K562 (cell line): ENCODE data around the gene RFNG. TPM values are rescaled to one million over a fixed set of nuclear protein-coding genes. Genes with fewer than 3 reads are reported as not detected.
A peak's percentile ranks its signal among the peaks of the same experiment; 100 is the strongest.

Source experiments
- ATAC-seq: fragments of 200-7000 bp; cut with Tn5 transposase; 3 replicates; pipeline ENCODE4 v1.9.1; 2020; ENCODE audit warnings: moderate library complexity
- BruUV-seq: library from RNA; stranded (reverse); fragments of 400-500 nt; replicated peaks from 2 replicates; lab custom pipeline; 2021; lab: Mats Ljungman, UMichigan
- CTCF ChIA-PET: fragments of 300-600 bp; formaldehyde crosslinking; extraction: SDS; loops from one replicate; lab custom pipeline; 2021; ENCODE audit warnings: low intra/inter-chr PET ratio; lab: Yijun Ruan, JAX
- POLR2A ChIA-PET: fragments of 300-600, 350-650 bp; sonication (Branson Sonifier 250); formaldehyde crosslinking; extraction: SDS; loops from one replicate; lab custom pipeline; 2021; ENCODE audit warnings: antibody characterized with exemption, inconsistent platforms; lab: Yijun Ruan, JAX
- DNase-seq, 4 experiments: peaks; one replicate each; pipeline versions ENCODE4 v3.0.0 to v3.0.0-alpha.2; 2011 to 2018; ENCODE audit warnings: low spot score in 3 of 4, mixed read lengths in 3 of 4; ENCODE audit errors: extremely low read depth in 1 of 4
- FAIRE-seq: peaks from 2 replicates; lab custom pipeline; 2011; peaks lifted over from hg19 to GRCh38; lab: Jason Lieb, UNC
- H2AFZ ChIP-seq: 2 replicates; pipeline ENCODE4 v1.6.0; 2011; ENCODE audit warnings: low read depth, low read length, control low read depth, inconsistent platforms
- H3K27ac ChIP-seq: fragments of 200-600 bp; 3 replicates; pipeline ENCODE4 v1.8.0; 2011; ENCODE audit warnings: low read depth, mild to moderate bottlenecking, control low read depth, inconsistent platforms, low read length, moderate library complexity, mixed read lengths; ENCODE audit errors: extremely low read depth
- H3K27me3 ChIP-seq, 2 experiments: fragments of 300-600 bp in 1 of 2; 2 replicates in 1 of 2; 3 replicates in 1 of 2; pipeline versions ENCODE4 v1.6.0 to v1.8.0; 2011; ENCODE audit warnings: inconsistent platforms in 2 of 2, low read length in 2 of 2, mild to moderate bottlenecking in 1 of 2, mixed read lengths in 1 of 2, moderate library complexity in 1 of 2; ENCODE audit not compliant: control insufficient read depth in 2 of 2, insufficient read depth in 2 of 2
- H3K36me3 ChIP-seq: fragments of 300-600 bp; 3 replicates; pipeline ENCODE4 v1.8.0; 2011; ENCODE audit warnings: mild to moderate bottlenecking, low read length, inconsistent platforms; ENCODE audit not compliant: control insufficient read depth, insufficient read depth
- H3K4me1 ChIP-seq, 2 experiments: fragments of 200-600 bp in 1 of 2; replicated peaks in 1 of 2; 2 replicates in 1 of 2; 3 replicates in 1 of 2; pipeline versions ENCODE4 v1.5.1 to v1.8.0; 2011; ENCODE audit warnings: inconsistent platforms in 2 of 2, low read length in 2 of 2, mild to moderate bottlenecking in 1 of 2, mixed read lengths in 1 of 2, moderate library complexity in 1 of 2; ENCODE audit not compliant: control insufficient read depth in 2 of 2, insufficient read depth in 2 of 2
- H3K4me2 ChIP-seq: 2 replicates; pipeline ENCODE4 v1.6.1; 2011; ENCODE audit warnings: low read length, control low read depth, inconsistent platforms, mixed read lengths; ENCODE audit not compliant: insufficient read depth
- H3K4me3 ChIP-seq: fragments of 200-600 bp; sonication (generic), shearing (Covaris generic); 2 replicates; pipeline ENCODE4 v1.5.1; 2016; ENCODE audit warnings: control low read depth, inconsistent platforms
- H3K79me2 ChIP-seq: fragments of 200-600 bp; 3 replicates; pipeline ENCODE4 v1.8.0; 2011; ENCODE audit warnings: low read length, inconsistent platforms; ENCODE audit not compliant: control insufficient read depth, insufficient read depth
- H3K9ac ChIP-seq, 2 experiments: 2 replicates each; pipeline versions ENCODE4 v1.6.0 to v1.6.1; 2011; ENCODE audit warnings: low read depth in 2 of 2, low read length in 2 of 2, control low read depth in 1 of 2, inconsistent platforms in 1 of 2, mild to moderate bottlenecking in 1 of 2, mixed read lengths in 1 of 2; ENCODE audit not compliant: insufficient read depth in 1 of 2
- H3K9me1 ChIP-seq: one replicate; pipeline ENCODE4 v1.6.0; 2011; ENCODE audit warnings: inconsistent platforms, mild to moderate bottlenecking, low read length, moderate library complexity; ENCODE audit not compliant: control insufficient read depth, insufficient read depth
- H3K9me3 ChIP-seq: replicated peaks from 2 replicates; pipeline ENCODE4 v1.5.1; 2011; ENCODE audit warnings: low read depth, low read length, inconsistent platforms; ENCODE audit not compliant: control insufficient read depth, insufficient read depth
- H4K20me1 ChIP-seq: replicated peaks from 2 replicates; pipeline ENCODE4 v1.6.1; 2011; ENCODE audit warnings: low read length, inconsistent platforms, mixed read lengths; ENCODE audit not compliant: control insufficient read depth, insufficient read depth
- KAT7 ChIP-seq: sonication (generic); formaldehyde crosslinking; IDR thresholded peaks from 2 replicates; pipeline ENCODE4 v1.8.0; 2022; ENCODE audit warnings: missing genetic modification reagents, mild to moderate bottlenecking, borderline replicate concordance
- NR2F6 ChIP-seq: fragments of 450-650 bp; formaldehyde crosslinking; IDR thresholded peaks from 2 replicates; pipeline ENCODE4 v1.4.0; 2020; ENCODE audit warnings: mild to moderate bottlenecking
- POLR2A ChIP-seq: fragments of 450-650 bp; conservative IDR thresholded peaks from 2 replicates; pipeline ENCODE4 v1.6.1; 2016
- POLR2G ChIP-seq: fragments of 200-400 bp; formaldehyde crosslinking; IDR thresholded peaks from 2 replicates; pipeline ENCODE4 v1.6.1; 2017; ENCODE audit warnings: low read depth, mild to moderate bottlenecking, antibody characterized with exemption, low read length, moderate library complexity
- SUPT5H ChIP-seq: fragments of 450-650 bp; IDR thresholded peaks from 2 replicates; pipeline ENCODE4 v1.6.1; 2016
- TRIM24 ChIP-seq, 2 experiments: fragments of 450-650 bp; IDR thresholded peaks; 2 replicates each; pipeline ENCODE4 v1.6.1; 2016
- ZBTB11 ChIP-seq, 3 experiments: fragments of 200-800 bp in 1 of 3; fragments of 250-450 bp in 1 of 3; fragments of 450-650 bp in 1 of 3; sonication (Bioruptor Pico) in 1 of 3; sonication (Bioruptor generic) in 1 of 3; formaldehyde crosslinking in 1 of 3; IDR thresholded peaks; 2 replicates each; pipeline versions ENCODE4 v1.6.1 to v1.8.0; 2016 to 2022; ENCODE audit warnings: mild to moderate bottlenecking in 2 of 3, missing genetic modification characterization in 2 of 3, missing compliant biosample characterization in 1 of 3, moderate library complexity in 1 of 3
- WGBS: fragments of 100-300 bp; shearing (Covaris generic); methylation state at CpG from one replicate; pipeline ENCODE4 v1.1.6; 2016; ENCODE audit warnings: low coverage, mixed read lengths; ENCODE audit not compliant: insufficient coverage; ENCODE audit errors: missing lambda C conversion rate; 5-methylcytosine and 5-hydroxymethylcytosine counted together
- in situ Hi-C: fragments of 300-500 bp; cut with MboI; formaldehyde crosslinking; loops from 4 replicates; pipeline ENCODE4 v1.15.0; 2018; ENCODE audit warnings: inconsistent platforms, mixed read lengths
- intact Hi-C: fragments of 100-400 bp; cut with micrococcal nuclease; formaldehyde crosslinking; loops from 2 replicates; pipeline ENCODE4 v1.14.2; 2022
- polyA plus RNA-seq, 8 experiments: library from polyadenylated mRNA; depleted of rRNA in 4 of 8; stranded (reverse) in 5 of 8; unstranded in 3 of 8; fragments of >200 nt; fragmentation: Nextera tagmentation in 2 of 8; fragmentation: Illumina TruSeq in 1 of 8; extraction: Ambion mirVana in 2 of 8; extraction: Trizol in 1 of 8; gene quantifications; 2 replicates each; pipeline versions ENCODE4 v1.2.1 to v1.2.3, GENCODE V29; 2011 to 2014; ENCODE audit warnings: inconsistent platforms in 1 of 8, missing spikeins in 1 of 8
- total RNA-seq, 7 experiments: library from RNA; depleted of rRNA in 6 of 7; stranded (reverse); fragments of >200 nt in 6 of 7; fragmentation: Illumina TruSeq in 2 of 7; extraction: Trizol in 2 of 7; gene quantifications; 2 replicates each; pipeline versions ENCODE4 v1.2.1 to v1.2.3, GENCODE V29; 2011 to 2021; ENCODE audit warnings: low replicate concordance in 1 of 7

Gene RFNG
- total and polyA plus RNA-seq, 9 of the 15 experiments (the other 6 are each of a cell fraction or from before 2014, with no cell fraction given): 0.32 to 32.8 (median 9.5) TPM

GRCh38 chr17:82059272-82060000, 7.8 kb upstream of the RFNG start:
- in situ Hi-C loops (no loop called here), intact Hi-C loops (no loop called here)
- FAIRE-seq (no peak), DNase-seq (peak in 1 of 4 experiments; percentile 7), ATAC-seq (no peak)
- TF ChIP-seq ZBTB11 (CRISPR knock-in tag; IDR thresholded peaks at IDR 0.05) (0 out of 6 replicates have a peak, but pooled peaks of 1 of the 3 experiments have one; percentile 10), KAT7 (no peak), NR2F6 (CRISPR knock-in tag) (no peak), POLR2G (peak; percentile 55), SUPT5H (0 out of 2 replicates have a peak, but pooled peaks have one; percentile 0), POLR2A (peak; percentile 14; the same call in 1 of the 2 replicates), TRIM24 (IDR thresholded peaks at IDR 0.05) (no peak)
- H3K27ac ChIP-seq: no peak overlapping the region
- no peak overlapping the region for H2AFZ ChIP-seq
- peaks cover 98% of the 10 kb centered on the region; the same call in 2 of the 3 replicates for H3K36me3 ChIP-seq
- ChIA-PET CTCF (no interaction called here), POLR2A (interaction anchor here (0.6 to 2.5 kb wide), 11 partner anchors 9 to 275 kb away, joined by 3 to 11 read pairs (median 4); partner anchors contain the start of gene DCXR)
- no peak overlapping the region for H3K4me3 ChIP-seq
- no peaks in the 10 kb centered on the region for H3K9me1 ChIP-seq
- H3K9me3 ChIP-seq: no peaks in the 10 kb centered on the region
- H4K20me1 ChIP-seq: peaks cover 7% of the 10 kb centered on the region
- no peak overlapping the region for H3K4me2 ChIP-seq
- H3K4me1 ChIP-seq: peaks cover 1 to 90% of the 10 kb centered on the region in 2 experiments; a peak in 3 of 5 replicates
- no TSS peak for BruUV-seq
- H3K27me3 ChIP-seq: no peaks in the 10 kb centered on the region
- no peak overlapping the region for H3K9ac ChIP-seq
- 88% methylated on average over 13 of the region's 19 CpGs for WGBS
- peaks cover 13% of the 10 kb centered on the region for H3K79me2 ChIP-seq
